Raji (cell line): ENCODE results near the gene TFPI2.

Source experiments
- POLR2A ChIP-seq: IDR thresholded peaks from 2 replicates; pipeline ENCODE4 v1.6.1; 2011; ENCODE audit warnings: low read depth, low read length, control low read depth; ENCODE audit not compliant: insufficient read depth

The TFPI2 gene

GRCh38 chr7:93866886-93867285, 23.7 kb downstream of the TFPI2 start:
- no peak for TF ChIP-seq POLR2A

- no peak for TF ChIP-seq POLR2A
Measured at GRCh38 chr7:93862651-93863050, 27.9 kb downstream of the TFPI2 start.

- no peak for TF ChIP-seq POLR2A
Measured at GRCh38 chr7:93861325-93861949, 29.1 kb downstream of the TFPI2 start.

GRCh38 chr7:93860261-93860660, 30.3 kb downstream of the TFPI2 start:
- no peak for TF ChIP-seq POLR2A

- TF ChIP-seq POLR2A, result no peak
Measured at GRCh38 chr7:93858857-93859256, 31.7 kb downstream of the TFPI2 start.

GRCh38 chr7:93856323-93856722, 34.2 kb downstream of the TFPI2 start:
- no peak for TF ChIP-seq POLR2A

GRCh38 chr7:93855797-93856196, 34.8 kb downstream of the TFPI2 start:
- TF ChIP-seq POLR2A, result no peak

GRCh38 chr7:93854480-93854879, 36.1 kb downstream of the TFPI2 start:
- no peak for TF ChIP-seq POLR2A

GRCh38 chr7:93851536-93851935, 39.0 kb downstream of the TFPI2 start:
- no peak for TF ChIP-seq POLR2A

GRCh38 chr7:93843260-93843659, 47.3 kb downstream of the TFPI2 start:
- no peak for TF ChIP-seq POLR2A

- TF ChIP-seq POLR2A, result no peak
Measured at GRCh38 chr7:93838966-93839365, 51.6 kb downstream of the TFPI2 start.

GRCh38 chr7:93837245-93837644, 53.3 kb downstream of the TFPI2 start:
- TF ChIP-seq POLR2A, result no peak

- no peak for TF ChIP-seq POLR2A
Measured at GRCh38 chr7:93836116-93836515, 54.4 kb downstream of the TFPI2 start.

- TF ChIP-seq POLR2A, result no peak
Measured at GRCh38 chr7:93835702-93836101, 54.9 kb downstream of the TFPI2 start.
